Hindlimb muscle (tissue), 1 donor: Measurements from ENCODE around the gene LIPN. TPM values are rescaled to one million over a fixed set of nuclear protein-coding genes. Genes with fewer than 3 reads are reported as not detected.

Experiments used
- DNase-seq: peaks from one replicate; pipeline ENCODE4 v3.0.0-alpha.2; 2013
- polyA plus RNA-seq: library from polyadenylated mRNA; unstranded; fragments of 120-200 nt; gene quantifications from one replicate; pipeline ENCODE4 v1.2.1, GENCODE V29; 2013; ENCODE audit not compliant: insufficient read length

LIPN gene
- polyA plus RNA-seq, 1 donor, result not detected

GRCh38 chr10:88786032-88786770 is 26.4 kb downstream of the LIPN start:
- DNase-seq, result no peak

- no peak for DNase-seq
Measured at GRCh38 chr10:88787463-88787862, 27.6 kb downstream of the LIPN start.

GRCh38 chr10:88788924-88789323 is 29.1 kb downstream of the LIPN start:
- no peak for DNase-seq

- no peak for DNase-seq
Measured at GRCh38 chr10:88791924-88792323, 32.1 kb downstream of the LIPN start.

- DNase-seq, result no peak
Measured at GRCh38 chr10:88792661-88793060, 32.8 kb downstream of the LIPN start.

GRCh38 chr10:88793712-88794299 is 34.0 kb downstream of the LIPN start:
- no peak for DNase-seq

GRCh38 chr10:88794731-88795130 is 34.9 kb downstream of the LIPN start:
- no peak for DNase-seq

- DNase-seq, result no peak
Measured at GRCh38 chr10:88800152-88801125, 40.6 kb downstream of the LIPN start.

- no peak for DNase-seq
Measured at GRCh38 chr10:88802523-88803285, 42.9 kb downstream of the LIPN start, which contains the start of gene LIPM. TSS of gene LIPM (plus strand) at chr10:88802730. CDS start at chr10:88802897, 167 bp downstream.

GRCh38 chr10:88803641-88804040 is 43.8 kb downstream of the LIPN start:
- DNase-seq, result no peak

- no peak for DNase-seq
Measured at GRCh38 chr10:88804083-88804812, 44.4 kb downstream of the LIPN start.

GRCh38 chr10:88805361-88805760 is 45.5 kb downstream of the LIPN start:
- no peak for DNase-seq

GRCh38 chr10:88805924-88806323 is 46.1 kb downstream of the LIPN start:
- DNase-seq, result no peak

GRCh38 chr10:88809621-88810020 is 49.8 kb downstream of the LIPN start:
- no peak for DNase-seq

- DNase-seq, result peak; percentile 15
Measured at GRCh38 chr10:88810196-88810961, 50.6 kb downstream of the LIPN start.

GRCh38 chr10:88813200-88813599 is 53.4 kb downstream of the LIPN start:
- no peak for DNase-seq

GRCh38 chr10:88819290-88819689 is 59.5 kb downstream of the LIPN start:
- no peak for DNase-seq

- peak; percentile 68 for DNase-seq
Measured at GRCh38 chr10:88820748-88821401, 61.1 kb downstream of the LIPN start.

GRCh38 chr10:88826388-88826787 is 66.6 kb downstream of the LIPN start:
- no peak for DNase-seq

GRCh38 chr10:88827671-88828070 is 67.9 kb downstream of the LIPN start:
- DNase-seq, result no peak
